ENCODE results near the gene STRBP. TPM values are rescaled to one million over a fixed set of nuclear protein-coding genes. Genes with fewer than 3 reads are reported as not detected.

The STRBP gene
- total RNA-seq, 1 donor from 2014 or later = 58.9 TPM

GRCh38 chr9:123263227-123263626 lies 5.2 kb downstream of the STRBP start:
- Mint-ChIP-seq H3K36me3 (ENCODE audit: low read depth) (no peaks in the 10 kb centered on the region), H3K9me3 (no peaks in the 10 kb centered on the region), H3K27me3 (ENCODE audit: low read depth) (peaks cover 3% of the 10 kb centered on the region), H3K4me1 (peaks cover 30% of the 10 kb centered on the region), H3K4me3 (peak overlapping the region; percentile 39), H3K27ac (ENCODE audit: unreplicated experiment) (no peak overlapping the region)
- no peak for DNase-seq (ENCODE audit: low read depth, low spot score)
- no peak for TF ChIP-seq CTCF (conservative IDR thresholded peaks at IDR 0.05)

- TF ChIP-seq CTCF (conservative IDR thresholded peaks at IDR 0.05) = no peak
- no peaks in the 10 kb centered on the region for H3K9me3 Mint-ChIP-seq
- H3K27me3 Mint-ChIP-seq (ENCODE audit: low read depth) = peaks cover 3% of the 10 kb centered on the region
- H3K4me3 Mint-ChIP-seq = no peak overlapping the region
- no peak for DNase-seq (ENCODE audit: low read depth, low spot score)
- H3K4me1 Mint-ChIP-seq = peaks cover 30% of the 10 kb centered on the region
- H3K27ac Mint-ChIP-seq (ENCODE audit: unreplicated experiment) = no peak overlapping the region
- no peaks in the 10 kb centered on the region for H3K36me3 Mint-ChIP-seq (ENCODE audit: low read depth)
Observed at GRCh38 chr9:123262338-123262737, 6.0 kb downstream of the STRBP start.

GRCh38 chr9:123261006-123261677 lies 7.2 kb downstream of the STRBP start:
- H3K4me3 Mint-ChIP-seq = no peak overlapping the region
- TF ChIP-seq CTCF (conservative IDR thresholded peaks at IDR 0.05) = no peak

GRCh38 chr9:123260340-123260739 lies 8.0 kb downstream of the STRBP start:
- no peak for TF ChIP-seq CTCF (conservative IDR thresholded peaks at IDR 0.05)
- H3K4me1 Mint-ChIP-seq = peaks cover 10% of the 10 kb centered on the region
- H3K9me3 Mint-ChIP-seq = no peaks in the 10 kb centered on the region
- H3K4me3 Mint-ChIP-seq = no peak overlapping the region
- no peaks in the 10 kb centered on the region for H3K27me3 Mint-ChIP-seq (ENCODE audit: low read depth)
- no peak overlapping the region for H3K27ac Mint-ChIP-seq (ENCODE audit: unreplicated experiment)
- no peak for DNase-seq (ENCODE audit: low read depth, low spot score)
- H3K36me3 Mint-ChIP-seq (ENCODE audit: low read depth) = no peaks in the 10 kb centered on the region

More at GRCh38 chr9:123261006-123261677, 7.2 kb downstream of the STRBP start:
- no peaks in the 10 kb centered on the region for H3K27me3 Mint-ChIP-seq (ENCODE audit: low read depth)
- no peak overlapping the region for H3K27ac Mint-ChIP-seq (ENCODE audit: unreplicated experiment)
- no peaks in the 10 kb centered on the region for H3K9me3 Mint-ChIP-seq
- no peaks in the 10 kb centered on the region for H3K36me3 Mint-ChIP-seq (ENCODE audit: low read depth)
- H3K4me1 Mint-ChIP-seq = peaks cover 18% of the 10 kb centered on the region
- no peak for DNase-seq (ENCODE audit: low read depth, low spot score)

DNA sequence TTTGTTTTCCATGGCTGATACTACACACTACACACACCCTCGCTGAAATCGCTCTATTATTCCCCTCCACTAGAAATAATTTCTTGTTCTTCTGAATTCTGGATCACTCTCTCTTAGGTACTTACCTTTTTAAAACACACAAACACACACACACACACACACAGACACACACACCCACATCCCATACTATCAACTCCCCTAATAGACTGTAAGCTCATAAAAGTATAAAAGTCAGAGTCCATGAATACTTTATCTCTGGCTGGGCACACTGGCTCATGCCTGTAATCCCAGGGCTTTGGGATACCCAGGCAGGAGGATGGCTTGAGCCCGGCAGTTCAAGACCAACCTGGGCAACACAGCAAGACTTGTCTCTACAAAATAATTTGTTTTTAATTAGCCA lies 11.1 kb downstream of the STRBP start:
- H3K27ac Mint-ChIP-seq (ENCODE audit: unreplicated experiment) = peak overlapping the region; percentile 1
- no peak for DNase-seq (ENCODE audit: low read depth, low spot score)
- H3K4me1 Mint-ChIP-seq = no peaks in the 10 kb centered on the region
- no peak overlapping the region for H3K4me3 Mint-ChIP-seq
- peaks cover 5% of the 10 kb centered on the region for H3K36me3 Mint-ChIP-seq (ENCODE audit: low read depth)
- no peaks in the 10 kb centered on the region for H3K9me3 Mint-ChIP-seq
- H3K27me3 Mint-ChIP-seq (ENCODE audit: low read depth) = no peaks in the 10 kb centered on the region
- no peak for TF ChIP-seq CTCF (conservative IDR thresholded peaks at IDR 0.05)

All from neural crest cell (in vitro differentiated cells).